HepG2 (cell line): ENCODE measurements around the gene ZBTB14. TPM values are rescaled to one million over a fixed set of nuclear protein-coding genes. Genes with fewer than 3 reads are reported as not detected.

Source experiments
- ATAC-seq: fragments of 200-7000 bp; cut with Tn5 transposase; 3 replicates; pipeline ENCODE4 v1.9.1; 2020; ENCODE audit warnings: mild to moderate bottlenecking, moderate library complexity
- BruUV-seq: library from RNA; stranded (reverse); fragments of 400-500 nt; replicated peaks from 2 replicates; lab custom pipeline; 2021; lab: Mats Ljungman, UMichigan
- CTCF ChIA-PET: fragments of 300-600 bp; formaldehyde crosslinking; extraction: SDS; loops from one replicate; lab custom pipeline; 2021; ENCODE audit warnings: low total read pairs, inconsistent platforms, low intra/inter-chr PET ratio; lab: Yijun Ruan, JAX
- POLR2A ChIA-PET: fragments of 350-600 bp; sonication (Branson Sonifier 250); formaldehyde crosslinking; loops from one replicate; lab custom pipeline; 2020; ENCODE audit warnings: antibody characterized with exemption, inconsistent platforms; lab: Yijun Ruan, JAX
- DNase-seq: peaks from one replicate; pipeline ENCODE4 v3.0.0-alpha.2; 2015; ENCODE audit warnings: low spot score
- FAIRE-seq: peaks from 3 replicates; lab custom pipeline; 2011; peaks lifted over from hg19 to GRCh38; lab: Jason Lieb, UNC
- H2AFZ ChIP-seq: one replicate; pipeline ENCODE4 v1.6.1; 2011; ENCODE audit warnings: low read length, inconsistent platforms
- H3K27ac ChIP-seq: fragments of 300-600 bp; 3 replicates; pipeline ENCODE4 v1.8.0; 2011; ENCODE audit warnings: mixed run types, mild to moderate bottlenecking, mixed read lengths, low read length, inconsistent platforms; ENCODE audit not compliant: insufficient read depth; ENCODE audit errors: extremely low read length
- H3K27me3 ChIP-seq, 2 experiments: fragments of 200-600 bp in 1 of 2; 2 replicates in 1 of 2; 3 replicates in 1 of 2; pipeline versions ENCODE4 v1.6.0 to v1.8.0; 2011; ENCODE audit warnings: low read length in 2 of 2, mild to moderate bottlenecking in 2 of 2, moderate library complexity in 2 of 2, inconsistent platforms in 1 of 2; ENCODE audit not compliant: insufficient read depth in 2 of 2, control insufficient read depth in 1 of 2
- H3K36me3 ChIP-seq, 2 experiments: fragments of 200-600 bp in 1 of 2; replicated peaks in 1 of 2; 2 replicates in 1 of 2; 3 replicates in 1 of 2; pipeline versions ENCODE4 v1.5.1 to v1.8.0; 2011; ENCODE audit warnings: low read length in 2 of 2, inconsistent platforms in 1 of 2; ENCODE audit not compliant: insufficient read depth in 2 of 2, control insufficient read depth in 1 of 2
- H3K4me1 ChIP-seq: 2 replicates; pipeline ENCODE4 v1.5.1; 2012; ENCODE audit warnings: low read length, inconsistent platforms; ENCODE audit not compliant: insufficient read depth
- H3K4me2 ChIP-seq: 2 replicates; pipeline ENCODE4 v1.6.0; 2011; ENCODE audit warnings: low read depth, low read length, inconsistent platforms
- H3K4me3 ChIP-seq, 3 experiments: fragments of 200-600 bp in 1 of 3; sonication (generic), shearing (Covaris generic) in 1 of 3; replicated peaks in 1 of 3; 2 replicates each; pipeline ENCODE4 v1.5.1; 2011 to 2016; ENCODE audit warnings: low read length in 3 of 3, inconsistent platforms in 2 of 3, low read depth in 2 of 3, mild to moderate bottlenecking in 2 of 3, control low read depth in 1 of 3, mixed read lengths in 1 of 3; ENCODE audit not compliant: insufficient read depth in 1 of 3
- H3K79me2 ChIP-seq: one replicate; pipeline ENCODE4 v1.6.1; 2011; ENCODE audit warnings: low read length, inconsistent platforms; ENCODE audit not compliant: insufficient read depth
- H3K9ac ChIP-seq: 2 replicates; pipeline ENCODE4 v1.6.0; 2011; ENCODE audit warnings: mild to moderate bottlenecking, low read depth, low read length, inconsistent platforms; ENCODE audit not compliant: insufficient read depth
- H3K9me3 ChIP-seq: 2 replicates; pipeline ENCODE4 v1.5.1; 2012; ENCODE audit warnings: mild to moderate bottlenecking, low read length
- H4K20me1 ChIP-seq: 2 replicates; pipeline ENCODE4 v1.6.0; 2011; ENCODE audit warnings: inconsistent platforms, mild to moderate bottlenecking, low read length, moderate library complexity; ENCODE audit not compliant: insufficient read depth
- ATF3 ChIP-seq: sonication (generic); formaldehyde crosslinking; IDR thresholded peaks from 2 replicates; pipeline ENCODE4 v1.4.0; 2020; ENCODE audit warnings: missing genetic modification reagents
- BATF2 ChIP-seq: sonication (generic); formaldehyde crosslinking; IDR thresholded peaks from 2 replicates; pipeline ENCODE4 v1.8.0; 2022; ENCODE audit warnings: mild to moderate bottlenecking, missing genetic modification reagents, moderate library complexity
- CSRNP2 ChIP-seq: sonication (generic); formaldehyde crosslinking; conservative IDR thresholded peaks from 2 replicates; pipeline ENCODE4 v1.8.0; 2022; ENCODE audit warnings: low read depth, missing genetic modification reagents
- GPN1 ChIP-seq: sonication (generic); formaldehyde crosslinking; IDR thresholded peaks from 2 replicates; pipeline ENCODE4 v1.5.1; 2020; ENCODE audit warnings: missing genetic modification reagents, borderline replicate concordance
- MAFF ChIP-seq: IDR thresholded peaks from 2 replicates; pipeline ENCODE4 v1.6.1; 2011; ENCODE audit warnings: low read depth, low read length, improper control_type of control experiment
- MAFK ChIP-seq, 2 experiments: IDR thresholded peaks in 1 of 2; conservative IDR thresholded peaks in 1 of 2; 2 replicates each; pipeline ENCODE4 v1.6.1; 2011; ENCODE audit warnings: improper control_type of control experiment in 2 of 2, low read length in 2 of 2
- NCOA5 ChIP-seq: sonication (generic); formaldehyde crosslinking; IDR thresholded peaks from 2 replicates; pipeline ENCODE4 v1.4.0; 2020; ENCODE audit warnings: missing genetic modification reagents
- RBM39 ChIP-seq: fragments of 200-400 bp; formaldehyde crosslinking; IDR thresholded peaks from one replicate; pipeline ENCODE4 v1.6.1; 2018; ENCODE audit warnings: antibody characterized with exemption, mild to moderate bottlenecking, low read depth, low read length; ENCODE audit not compliant: poor library complexity, severe bottlenecking
- SRSF9 ChIP-seq: fragments of 200-400 bp; formaldehyde crosslinking; IDR thresholded peaks from 2 replicates; pipeline ENCODE4 v1.6.1; 2018; ENCODE audit warnings: borderline replicate concordance, mild to moderate bottlenecking, low read depth, low read length; ENCODE audit not compliant: insufficient read depth, poor library complexity, severe bottlenecking
- ZNF138 ChIP-seq: sonication (generic); formaldehyde crosslinking; IDR thresholded peaks from 2 replicates; pipeline ENCODE4 v1.5.0; 2020; ENCODE audit warnings: mild to moderate bottlenecking, low read depth, missing genetic modification reagents
- ZNF460 ChIP-seq: sonication (generic); formaldehyde crosslinking; IDR thresholded peaks from 2 replicates; pipeline ENCODE4 v1.5.1; 2020; ENCODE audit warnings: missing genetic modification reagents, mild to moderate bottlenecking, borderline replicate concordance
- ZNF570 ChIP-seq: sonication (generic); formaldehyde crosslinking; IDR thresholded peaks from 2 replicates; pipeline ENCODE4 v1.4.0; 2020; ENCODE audit warnings: mild to moderate bottlenecking, missing genetic modification reagents, borderline replicate concordance
- ZSCAN9 ChIP-seq: IDR thresholded peaks from 2 replicates; pipeline ENCODE4 v1.6.1; 2016; ENCODE audit warnings: borderline replicate concordance
- WGBS: methylation state at CpG from one replicate; pipeline ENCODE4 v1.1.6; 2017; ENCODE audit warnings: low lambda C conversion rate; 5-methylcytosine and 5-hydroxymethylcytosine counted together
- in situ Hi-C: cut with HindIII; loops from 2 replicates; pipeline ENCODE4 v1.10.0; 2017; ENCODE audit warnings: low pct_unique_long_range_greater_than_20kb; ENCODE audit not compliant: extremely low pct_ligation_motif_present
- intact Hi-C: fragments of 100-400 bp; cut with micrococcal nuclease; formaldehyde crosslinking; loops from one replicate; pipeline ENCODE4 v1.10.0; 2022; ENCODE audit not compliant: unreplicated experiment
- polyA plus RNA-seq, 8 experiments: library from polyadenylated mRNA; depleted of rRNA in 3 of 8; stranded (reverse) in 7 of 8; unstranded in 1 of 8; fragments of >200 nt; fragmentation: Illumina TruSeq in 4 of 8; extraction: Trizol in 4 of 8; gene quantifications; 2 replicates each; pipeline versions ENCODE4 v1.2.1 to v1.2.3, GENCODE V29; 2011 to 2016; ENCODE audit warnings: low read depth in 4 of 8, missing spikeins in 1 of 8, mixed read lengths in 1 of 8; ENCODE audit not compliant: insufficient read depth in 1 of 8
- total RNA-seq, 5 experiments: library from RNA; depleted of rRNA; stranded (reverse); fragments of >200 nt; fragmentation: Illumina TruSeq; extraction: Trizol; gene quantifications; 2 replicates each; pipeline ENCODE4 v1.2.3, GENCODE V29; 2016; ENCODE audit warnings: low read depth in 1 of 5

The ZBTB14 gene
- total and polyA plus RNA-seq, 2 of the 13 experiments (the other 11 are each of a cell fraction or from before 2014, with no cell fraction given) = 8.0 to 14.4 TPM

- no peaks in the 10 kb centered on the region for H4K20me1 ChIP-seq
- ChIA-PET POLR2A (no interaction called here), CTCF (no interaction called here)
- H2AFZ ChIP-seq = no peak overlapping the region
- FAIRE-seq = no peak
- no TSS peak for BruUV-seq
- H3K9ac ChIP-seq = no peak overlapping the region
- H3K4me3 ChIP-seq = no peak overlapping the region
- H3K9me3 ChIP-seq = no peaks in the 10 kb centered on the region; the same call in 1 of the 2 replicates
- intact Hi-C loops (no loop called here), in situ Hi-C loops (no loop called here)
- H3K4me1 ChIP-seq = no peaks in the 10 kb centered on the region
- WGBS = 3% methylated on average over 3 of the region's 3 CpGs
- H3K79me2 ChIP-seq = no peaks in the 10 kb centered on the region
- no peaks in the 10 kb centered on the region for H3K36me3 ChIP-seq
- no peak overlapping the region for H3K27ac ChIP-seq
- peak; percentile 86 to 94 for TF ChIP-seq MAFK (conservative IDR thresholded peaks at IDR 0.05 in 1 of 2, IDR thresholded peaks at IDR 0.05 in 1 of 2; ENCODE audit: low read length in 2 of 2)
- no peak for TF ChIP-seq BATF2 (CRISPR knock-in tag)
- no peak for TF ChIP-seq ZNF138 (CRISPR knock-in tag)
- TF ChIP-seq MAFF = peak; percentile 90
- no peak for ATAC-seq
- DNase-seq = no peak
- no peak overlapping the region for H3K4me2 ChIP-seq
- no peaks in the 10 kb centered on the region for H3K27me3 ChIP-seq
These were observed 28.8 kb downstream of the ZBTB14 start for GRCh38 chr18:5266721-5267120.

- peaks cover 8% of the 10 kb centered on the region; the same call in 1 of the 2 replicates for H3K4me1 ChIP-seq
- H3K27me3 ChIP-seq = no peaks in the 10 kb centered on the region; a peak in 1 of 5 replicates
- no peak for FAIRE-seq
- no peaks in the 10 kb centered on the region for H3K79me2 ChIP-seq
- ChIA-PET CTCF (no interaction called here), POLR2A (no interaction called here)
- H3K36me3 ChIP-seq = no peaks in the 10 kb centered on the region
- H3K9me3 ChIP-seq = no peaks in the 10 kb centered on the region
- no peak overlapping the region for H3K9ac ChIP-seq
- in situ Hi-C loops (no loop called here), intact Hi-C loops (no loop called here)
- no peak for DNase-seq
- H3K4me2 ChIP-seq = no peak overlapping the region
- no peaks in the 10 kb centered on the region for H4K20me1 ChIP-seq
- H3K27ac ChIP-seq = no peak overlapping the region
- no TSS peak for BruUV-seq
- no peak for ATAC-seq
- 20% methylated on average over 2 of the region's 2 CpGs for WGBS
- H2AFZ ChIP-seq = no peak overlapping the region
- TF ChIP-seq ZNF570 (no peak), NCOA5 (CRISPR knock-in tag) (no peak), ATF3 (CRISPR knock-in tag) (no peak), CSRNP2 (CRISPR knock-in tag) (no peak), SRSF9 (no peak), ZNF460 (no peak), RBM39 (no peak), ZSCAN9 (no peak), GPN1 (no peak)
- no peak overlapping the region for H3K4me3 ChIP-seq
These were observed 41.6 kb downstream of the ZBTB14 start for GRCh38 chr18:5253910-5254309.
